ENCODE measurements around the gene HINFP.

DNA sequence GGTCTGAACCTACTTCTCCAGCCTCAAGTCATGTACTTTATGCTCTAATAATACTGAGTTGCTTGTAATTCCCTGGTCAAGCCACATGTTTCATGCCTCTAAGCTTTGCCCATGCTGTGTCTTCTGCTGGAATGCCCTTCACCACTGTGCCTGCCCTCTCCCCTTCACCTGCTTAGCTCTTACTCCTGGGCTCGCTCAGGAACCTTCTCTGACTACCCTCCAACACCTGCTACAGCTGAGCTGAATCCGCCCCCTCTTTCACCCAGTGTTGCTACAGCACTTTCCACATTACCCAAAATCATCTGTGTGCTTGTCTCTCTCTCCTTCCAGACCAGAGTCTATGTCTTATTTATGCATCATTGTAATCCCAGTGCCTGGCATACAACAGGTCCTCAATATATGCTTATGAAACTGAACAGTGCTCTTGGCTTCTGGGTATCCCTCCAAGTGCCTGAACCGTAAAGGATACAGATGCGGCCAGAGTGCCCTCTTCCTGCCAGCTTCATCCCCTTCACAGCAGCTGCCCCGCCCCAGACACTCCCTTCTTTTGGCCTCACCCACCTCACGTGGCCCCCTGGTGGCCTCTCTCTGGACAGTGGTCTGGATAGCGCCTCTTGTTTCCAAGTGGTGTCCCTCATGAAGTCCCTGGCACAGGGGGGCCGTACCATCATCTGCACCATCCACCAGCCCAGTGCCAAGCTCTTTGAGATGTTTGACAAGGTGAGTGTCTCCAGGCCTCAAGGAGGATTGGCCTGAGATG is 34.5 kb downstream of the HINFP start:
- TF ChIP-seq, protein P1, sequence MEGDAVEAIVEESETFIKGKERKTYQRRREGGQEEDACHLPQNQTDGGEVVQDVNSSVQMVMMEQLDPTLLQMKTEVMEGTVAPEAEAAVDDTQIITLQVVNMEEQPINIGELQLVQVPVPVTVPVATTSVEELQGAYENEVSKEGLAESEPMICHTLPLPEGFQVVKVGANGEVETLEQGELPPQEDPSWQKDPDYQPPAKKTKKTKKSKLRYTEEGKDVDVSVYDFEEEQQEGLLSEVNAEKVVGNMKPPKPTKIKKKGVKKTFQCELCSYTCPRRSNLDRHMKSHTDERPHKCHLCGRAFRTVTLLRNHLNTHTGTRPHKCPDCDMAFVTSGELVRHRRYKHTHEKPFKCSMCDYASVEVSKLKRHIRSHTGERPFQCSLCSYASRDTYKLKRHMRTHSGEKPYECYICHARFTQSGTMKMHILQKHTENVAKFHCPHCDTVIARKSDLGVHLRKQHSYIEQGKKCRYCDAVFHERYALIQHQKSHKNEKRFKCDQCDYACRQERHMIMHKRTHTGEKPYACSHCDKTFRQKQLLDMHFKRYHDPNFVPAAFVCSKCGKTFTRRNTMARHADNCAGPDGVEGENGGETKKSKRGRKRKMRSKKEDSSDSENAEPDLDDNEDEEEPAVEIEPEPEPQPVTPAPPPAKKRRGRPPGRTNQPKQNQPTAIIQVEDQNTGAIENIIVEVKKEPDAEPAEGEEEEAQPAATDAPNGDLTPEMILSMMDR (IDR thresholded peaks at IDR 0.05) = no peak
- no peak for TF ChIP-seq POLR2A (IDR thresholded peaks at IDR 0.05)
